Measurements from ENCODE around the gene LMO2. TPM values are rescaled to one million over a fixed set of nuclear protein-coding genes. Genes with fewer than 3 reads are reported as not detected.

The LMO2 gene
- total and polyA plus RNA-seq, 4 experiments from 2014 or later, result 0.16 to 0.58 (median 0.47) TPM; not detected in 1

DNA sequence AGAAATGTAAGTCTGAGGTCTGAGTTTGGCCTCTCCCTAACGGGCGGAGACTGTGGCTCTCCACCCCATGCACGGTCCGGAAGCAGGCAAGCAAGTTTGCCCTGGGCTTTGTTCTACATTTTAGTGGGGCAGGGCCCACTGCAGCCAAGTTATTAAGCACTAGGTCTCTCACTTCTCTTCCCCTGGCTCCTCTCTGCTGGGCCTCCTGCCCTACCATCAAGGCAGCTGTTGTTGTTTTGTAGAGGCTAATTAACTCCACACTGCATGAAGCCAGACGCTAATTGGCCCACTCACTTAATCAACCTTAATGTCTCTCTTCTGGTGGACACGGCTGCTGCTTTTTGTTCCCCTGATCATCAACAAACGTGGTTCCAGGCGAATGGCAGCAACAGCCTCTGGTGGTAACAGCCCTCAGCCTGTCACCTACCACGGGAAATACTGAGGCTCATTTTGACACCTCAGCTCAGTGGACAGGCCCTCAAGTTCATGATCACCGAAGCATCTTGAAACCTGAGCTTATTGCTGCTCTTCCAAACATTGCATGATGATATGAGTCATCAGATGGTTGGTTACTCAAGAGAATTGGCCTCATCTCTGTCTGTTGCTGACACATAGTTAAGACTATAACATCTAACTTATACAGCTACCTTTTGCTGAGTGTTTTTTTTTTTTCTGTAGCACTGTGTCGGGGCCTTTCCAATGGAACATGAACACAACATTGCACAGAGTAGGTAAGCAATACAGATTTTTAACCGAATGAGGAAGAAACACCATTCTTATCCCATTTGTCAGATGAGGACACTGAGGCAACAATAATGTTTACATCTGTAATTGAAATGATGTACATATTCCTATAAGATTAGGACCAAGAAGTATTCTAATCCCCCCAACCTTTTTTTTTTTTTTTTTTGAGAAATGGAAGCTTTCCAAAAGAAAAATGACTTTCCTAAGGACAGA is 20.8 kb upstream of the LMO2 start:
- Mint-ChIP-seq H3K9me3 (peaks cover 0 to 16% (median 10%) of the 10 kb centered on the region in 8 donors), H3K4me3 (no peak overlapping the region), H3K36me3 (no peaks in the 10 kb centered on the region), H3K27ac (no peak overlapping the region), H3K4me1 (no peaks in the 10 kb centered on the region), H3K27me3 (peaks cover 12 to 38% of the 10 kb centered on the region in 2 donors)
- DNase-seq, result no peak
- no peaks in the 10 kb centered on the region for H3K9me3 ChIP-seq (ENCODE audit: control insufficient read depth in 1 of 2, low read length in 2 of 2)
- ChIA-PET CTCF (ENCODE audit: partially characterized antibody) (interaction anchor here (1.2 kb wide), 1 partner anchor 74 kb away, joined by 3 read pairs; no protein-coding TSS in a partner anchor), POLR2A (ENCODE audit: partially characterized antibody) (no interaction called here)
- no peak overlapping the region for H3K27ac ChIP-seq (ENCODE audit: low read depth, low read length)
- no peaks in the 10 kb centered on the region for H3K27me3 ChIP-seq (ENCODE audit: insufficient read depth, low read length)
- no peak overlapping the region for H3K4me3 ChIP-seq (ENCODE audit: low read length in 2 of 2)
- intact Hi-C loops (cut with micrococcal nuclease), result no loop called here
- H3K4me1 ChIP-seq (ENCODE audit: insufficient read depth, low read length), result no peaks in the 10 kb centered on the region
- no peaks in the 10 kb centered on the region for H3K36me3 ChIP-seq (ENCODE audit: insufficient read depth, low read length)

- Mint-ChIP-seq H3K9me3 (peaks cover 0 to 10% (median 8%) of the 10 kb centered on the region in 8 donors), H3K4me1 (no peaks in the 10 kb centered on the region), H3K27me3 (peaks cover 17 to 36% of the 10 kb centered on the region in 2 donors), H3K27ac (no peak overlapping the region), H3K4me3 (no peak overlapping the region), H3K36me3 (no peaks in the 10 kb centered on the region)
- CTCF ChIA-PET (ENCODE audit: partially characterized antibody), result interaction anchor here (0.8 kb wide), 1 partner anchor 60 kb away, joined by 3 read pairs; no protein-coding TSS in a partner anchor
- H3K27ac ChIP-seq (ENCODE audit: low read depth, low read length), result no peak overlapping the region
- H3K4me1 ChIP-seq (ENCODE audit: insufficient read depth, low read length), result no peaks in the 10 kb centered on the region
- no peaks in the 10 kb centered on the region for H3K9me3 ChIP-seq (ENCODE audit: control insufficient read depth in 1 of 2, low read length in 2 of 2)
- intact Hi-C loops (cut with micrococcal nuclease), result no loop called here
- no peaks in the 10 kb centered on the region for H3K36me3 ChIP-seq (ENCODE audit: insufficient read depth, low read length)
- DNase-seq, result no peak
- H3K27me3 ChIP-seq (ENCODE audit: insufficient read depth, low read length), result no peaks in the 10 kb centered on the region
- POLR2A ChIA-PET (ENCODE audit: partially characterized antibody), result no interaction called here
- H3K4me3 ChIP-seq (ENCODE audit: low read length in 2 of 2), result no peak overlapping the region
Observed at GRCh38 chr11:33910958-33911339, 19.1 kb upstream of the LMO2 start.

DNA sequence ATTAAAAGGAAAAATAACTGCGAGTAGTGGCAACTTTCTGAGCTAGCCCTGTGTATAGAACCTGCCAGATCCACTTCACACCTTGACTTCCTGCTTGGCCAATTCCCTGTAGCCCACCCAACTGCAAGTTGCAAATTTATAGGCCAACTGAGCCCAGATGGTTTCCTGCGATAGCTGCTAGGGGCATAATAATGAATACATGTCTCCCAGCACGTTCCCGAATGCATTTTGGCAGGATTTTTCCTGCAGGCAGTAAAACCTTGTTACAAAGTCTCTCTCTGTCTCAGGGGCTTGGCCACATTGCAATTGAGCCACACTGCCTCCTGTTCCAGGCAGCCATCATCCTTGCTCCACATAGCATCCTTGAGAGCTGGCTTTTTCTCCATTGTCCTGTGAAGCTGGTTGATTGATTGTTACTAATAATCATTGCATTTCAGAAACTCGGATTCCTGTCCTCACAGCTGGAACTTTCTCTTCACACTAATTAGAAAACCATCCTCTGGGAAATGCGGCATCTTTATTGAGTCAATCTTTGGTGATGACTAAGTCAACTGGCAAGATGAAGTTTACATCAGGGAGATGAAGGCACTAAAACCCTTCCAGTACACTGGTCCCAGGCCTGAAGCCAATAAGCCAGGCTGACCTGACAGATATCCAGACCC is 18.6 kb upstream of the LMO2 start:
- Mint-ChIP-seq H3K9me3 (peaks cover 2 to 10% (median 8%) of the 10 kb centered on the region in 8 donors), H3K4me1 (no peaks in the 10 kb centered on the region), H3K4me3 (no peak overlapping the region), H3K36me3 (no peaks in the 10 kb centered on the region), H3K27me3 (peaks cover 15 to 35% of the 10 kb centered on the region in 2 donors), H3K27ac (no peak overlapping the region)
- Histone ChIP-seq H3K27me3 (ENCODE audit: insufficient read depth, low read length) (no peaks in the 10 kb centered on the region), H3K4me3 (ENCODE audit: low read length in 2 of 2) (no peak overlapping the region), H3K36me3 (ENCODE audit: insufficient read depth, low read length) (no peaks in the 10 kb centered on the region), H3K27ac (ENCODE audit: low read depth, low read length) (no peak overlapping the region), H3K9me3 (ENCODE audit: control insufficient read depth in 1 of 2, low read length in 2 of 2) (no peaks in the 10 kb centered on the region), H3K4me1 (ENCODE audit: insufficient read depth, low read length) (no peaks in the 10 kb centered on the region)
- DNase-seq, result no peak
- intact Hi-C loops (cut with micrococcal nuclease), result no loop called here
- ChIA-PET CTCF (ENCODE audit: partially characterized antibody) (interaction anchor here (0.8 kb wide), 1 partner anchor 61 kb away, joined by 3 read pairs; no protein-coding TSS in a partner anchor), POLR2A (ENCODE audit: partially characterized antibody) (no interaction called here)

GRCh38 chr11:33909552-33909951 is 17.7 kb upstream of the LMO2 start:
- Mint-ChIP-seq H3K4me1 (no peaks in the 10 kb centered on the region), H3K36me3 (no peaks in the 10 kb centered on the region), H3K27ac (peak overlapping the region in 1 of 7 donors; percentile 8), H3K9me3 (peaks cover 2 to 10% (median 8%) of the 10 kb centered on the region in 8 donors), H3K4me3 (no peak overlapping the region), H3K27me3 (peaks cover 15 to 37% of the 10 kb centered on the region in 2 donors)
- Histone ChIP-seq H3K9me3 (ENCODE audit: control insufficient read depth in 1 of 2, low read length in 2 of 2) (no peaks in the 10 kb centered on the region), H3K4me3 (ENCODE audit: low read length in 2 of 2) (no peak overlapping the region), H3K27me3 (ENCODE audit: insufficient read depth, low read length) (no peaks in the 10 kb centered on the region), H3K27ac (ENCODE audit: low read depth, low read length) (no peak overlapping the region), H3K36me3 (ENCODE audit: insufficient read depth, low read length) (no peaks in the 10 kb centered on the region), H3K4me1 (ENCODE audit: insufficient read depth, low read length) (no peaks in the 10 kb centered on the region)
- intact Hi-C loops (cut with micrococcal nuclease), result no loop called here
- no peak for DNase-seq
- ChIA-PET POLR2A (ENCODE audit: partially characterized antibody) (interaction anchor here (0.6 kb wide), 1 partner anchor 1239 kb away, joined by 3 read pairs; no protein-coding TSS in a partner anchor), CTCF (ENCODE audit: partially characterized antibody) (no interaction called here)

DNA sequence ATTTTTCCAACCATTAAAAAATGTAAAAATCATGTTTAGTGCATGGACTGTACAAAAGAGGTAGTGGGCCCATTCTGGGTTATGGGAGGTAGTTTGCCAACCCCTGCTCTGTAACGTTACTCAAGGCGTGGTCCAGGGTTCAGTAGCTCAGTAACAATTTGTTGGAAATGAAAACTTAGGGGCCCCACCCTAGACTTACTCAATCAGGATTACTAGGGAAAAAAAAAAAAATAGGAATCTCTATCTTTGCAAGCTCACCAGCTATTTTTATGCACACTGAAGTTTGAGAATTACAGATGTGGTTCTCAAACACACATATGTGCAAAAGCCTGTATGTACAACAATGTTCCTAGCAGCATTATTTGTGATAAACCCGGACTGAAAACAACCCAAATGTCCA is 17.3 kb upstream of the LMO2 start:
- peaks cover under 1 to 7% (median 5%) of the 10 kb centered on the region in 8 donors for H3K9me3 Mint-ChIP-seq
- no peak overlapping the region for H3K4me3 Mint-ChIP-seq
- Histone ChIP-seq H3K27ac (ENCODE audit: low read depth, low read length) (no peak overlapping the region), H3K9me3 (ENCODE audit: control insufficient read depth in 1 of 2, low read length in 2 of 2) (no peaks in the 10 kb centered on the region), H3K4me3 (ENCODE audit: low read length in 2 of 2) (no peak overlapping the region), H3K4me1 (ENCODE audit: insufficient read depth, low read length) (no peaks in the 10 kb centered on the region), H3K36me3 (ENCODE audit: insufficient read depth, low read length) (no peaks in the 10 kb centered on the region), H3K27me3 (ENCODE audit: insufficient read depth, low read length) (no peaks in the 10 kb centered on the region)
- H3K36me3 Mint-ChIP-seq, result no peaks in the 10 kb centered on the region
- no peaks in the 10 kb centered on the region for H3K4me1 Mint-ChIP-seq
- peaks cover 15 to 36% of the 10 kb centered on the region in 2 donors for H3K27me3 Mint-ChIP-seq
- no peak for DNase-seq
- POLR2A ChIA-PET (ENCODE audit: partially characterized antibody), result interaction anchor here (0.6 kb wide), 1 partner anchor 1238 kb away, joined by 3 read pairs; no protein-coding TSS in a partner anchor
- H3K27ac Mint-ChIP-seq, result peak overlapping the region in 1 of 7 donors; percentile 8
- CTCF ChIA-PET (ENCODE audit: partially characterized antibody), result no interaction called here
- intact Hi-C loops (cut with micrococcal nuclease), result no loop called here

- H3K27ac ChIP-seq (ENCODE audit: low read depth, low read length), result no peak overlapping the region
- no peaks in the 10 kb centered on the region for H3K36me3 Mint-ChIP-seq
- no peaks in the 10 kb centered on the region for H3K4me1 ChIP-seq (ENCODE audit: insufficient read depth, low read length)
- no peaks in the 10 kb centered on the region for H3K36me3 ChIP-seq (ENCODE audit: insufficient read depth, low read length)
- CTCF ChIA-PET (ENCODE audit: partially characterized antibody), result no interaction called here
- H3K27me3 Mint-ChIP-seq, result peaks cover 15 to 39% of the 10 kb centered on the region in 2 donors
- POLR2A ChIA-PET (ENCODE audit: partially characterized antibody), result no interaction called here
- H3K9me3 Mint-ChIP-seq, result peaks cover 0 to 2% (median 0%) of the 10 kb centered on the region in 8 donors
- no peak for DNase-seq
- no peak overlapping the region for H3K4me3 ChIP-seq (ENCODE audit: low read length in 2 of 2)
- no peak overlapping the region for H3K4me3 Mint-ChIP-seq
- intact Hi-C loops (cut with micrococcal nuclease), result no loop called here
- H3K27me3 ChIP-seq (ENCODE audit: insufficient read depth, low read length), result no peaks in the 10 kb centered on the region
- H3K27ac Mint-ChIP-seq, result no peak overlapping the region
- no peaks in the 10 kb centered on the region for H3K9me3 ChIP-seq (ENCODE audit: control insufficient read depth in 1 of 2, low read length in 2 of 2)
- H3K4me1 Mint-ChIP-seq, result no peaks in the 10 kb centered on the region
Observed at GRCh38 chr11:33907421-33907820, 15.5 kb upstream of the LMO2 start.

GRCh38 chr11:33906484-33907186 is 14.8 kb upstream of the LMO2 start:
- H3K9me3 ChIP-seq (ENCODE audit: control insufficient read depth in 1 of 2, low read length in 2 of 2), result no peaks in the 10 kb centered on the region
- CTCF ChIA-PET (ENCODE audit: partially characterized antibody), result no interaction called here
- H3K27ac Mint-ChIP-seq, result no peak overlapping the region

More at GRCh38 chr11:33906484-33907186, 14.8 kb upstream of the LMO2 start:
- H3K36me3 ChIP-seq (ENCODE audit: insufficient read depth, low read length), result no peaks in the 10 kb centered on the region
- H3K27me3 Mint-ChIP-seq, result peaks cover 18 to 40% of the 10 kb centered on the region in 2 donors
- H3K4me1 Mint-ChIP-seq, result no peaks in the 10 kb centered on the region
- H3K9me3 Mint-ChIP-seq, result peaks cover 0 to 2% (median 0%) of the 10 kb centered on the region in 8 donors
- no peaks in the 10 kb centered on the region for H3K36me3 Mint-ChIP-seq
- H3K27me3 ChIP-seq (ENCODE audit: insufficient read depth, low read length), result no peaks in the 10 kb centered on the region
- H3K4me3 ChIP-seq (ENCODE audit: low read length in 2 of 2), result no peak overlapping the region
- H3K27ac ChIP-seq (ENCODE audit: low read depth, low read length), result no peak overlapping the region
- H3K4me3 Mint-ChIP-seq, result no peak overlapping the region
- no peaks in the 10 kb centered on the region for H3K4me1 ChIP-seq (ENCODE audit: insufficient read depth, low read length)
- no peak for DNase-seq
- intact Hi-C loops (cut with micrococcal nuclease), result no loop called here
- POLR2A ChIA-PET (ENCODE audit: partially characterized antibody), result no interaction called here
